Stimulated activated CD8-positive, alpha-beta memory T cell treated with anti-CD3 and anti-CD28 coated beads, Interleukin-4, amount 100 ng/mL, for 1 hour (primary cell): ENCODE data around the gene NCAPH2.

Source experiments
- DNase-seq, 2 donors: peaks; one replicate each; pipeline ENCODE4 v3.0.0-alpha.2; 2020; ENCODE audit warnings: low read depth in 2 of 2, low spot score in 1 of 2

Gene NCAPH2

GRCh38 chr22:50474710-50475651, 33.0 kb upstream of the NCAPH2 start, which contains the start of gene SBF1:
TSS of gene SBF1 (minus strand) at chr22:50475035. CDS start at chr22:50474840, 195 bp downstream.
- DNase-seq: peak; percentile 69 to 79

- no peak for DNase-seq
Measured at GRCh38 chr22:50475652-50476002, 32.4 kb upstream of the NCAPH2 start.

GRCh38 chr22:50476868-50477267, 31.2 kb upstream of the NCAPH2 start:
- no peak for DNase-seq

- DNase-seq: no peak
Measured at GRCh38 chr22:50477923-50478322, 30.1 kb upstream of the NCAPH2 start.

GRCh38 chr22:50479721-50480120, 28.3 kb upstream of the NCAPH2 start:
- DNase-seq: no peak

GRCh38 chr22:50481045-50481439, 27.0 kb upstream of the NCAPH2 start:
- no peak for DNase-seq

- DNase-seq: peak in 1 of 2 donors; percentile 39
Measured at GRCh38 chr22:50481440-50482106, 26.5 kb upstream of the NCAPH2 start, which contains the start of gene ADM2. TSS of gene ADM2 (plus strand) at chr22:50481543. CDS start at chr22:50481848, 305 bp downstream.

GRCh38 chr22:50482107-50483074, 25.6 kb upstream of the NCAPH2 start:
- DNase-seq: no peak

GRCh38 chr22:50483106-50483505, 24.9 kb upstream of the NCAPH2 start:
- DNase-seq: no peak

- no peak for DNase-seq
Measured at GRCh38 chr22:50483556-50483955, 24.5 kb upstream of the NCAPH2 start.

- DNase-seq: no peak
Measured at GRCh38 chr22:50483977-50484853, 23.8 kb upstream of the NCAPH2 start.

GRCh38 chr22:50485221-50486131, 22.5 kb upstream of the NCAPH2 start:
- no peak for DNase-seq

- DNase-seq: no peak
Measured at GRCh38 chr22:50486561-50487289, 21.3 kb upstream of the NCAPH2 start, which contains the start of gene MIOX. TSS of gene MIOX (plus strand) at chr22:50486859. CDS start at chr22:50486898, 39 bp downstream.

GRCh38 chr22:50487290-50488005, 20.6 kb upstream of the NCAPH2 start:
- DNase-seq: no peak

- DNase-seq: no peak
Measured at GRCh38 chr22:50488006-50488677, 19.9 kb upstream of the NCAPH2 start.

GRCh38 chr22:50488886-50489285, 19.1 kb upstream of the NCAPH2 start:
- no peak for DNase-seq
